Measurements from ENCODE around the gene CCDC50. TPM values are rescaled to one million over a fixed set of nuclear protein-coding genes. Genes with fewer than 3 reads are reported as not detected.

Gene CCDC50
- total and polyA plus RNA-seq, 8 donors: 17.6 to 226 (median 67.9) TPM

GRCh38 chr3:191353022-191353777 lies 24.0 kb downstream of the CCDC50 start:
- no peak for DNase-seq
- Histone ChIP-seq H3K36me3 (peaks cover 6 to 7% (median 7%) of the 10 kb centered on the region in 4 donors), H3K27ac (peak overlapping the region in 2 of 5 donors; percentile 6 to 47), H3K9me3 (no peaks in the 10 kb centered on the region), H3K27me3 (no peaks in the 10 kb centered on the region), H3K4me3 (no peak overlapping the region), H3K4me1 (peaks cover 22 to 81% (median 50%) of the 10 kb centered on the region in 4 donors)
- 64 to 70% (median 66%) methylated on average over 7 of the region's 7 CpGs for WGBS, 5 donors
- no peak for TF ChIP-seq CTCF (IDR thresholded peaks at IDR 0.05)
- TF ChIP-seq EP300 (IDR thresholded peaks at IDR 0.05): no peak
- no peak for TF ChIP-seq POLR2A (IDR thresholded peaks at IDR 0.05)
- no peak for TF ChIP-seq POLR2AphosphoS5 (IDR thresholded peaks at IDR 0.05)
- intact Hi-C loops (cut with DNase I; ENCODE audit: low total_unique reads): no loop called here

- WGBS, 5 donors: 78 to 92% (median 87%) methylated on average over 4 of the region's 4 CpGs
- DNase-seq: no peak
- no peaks in the 10 kb centered on the region for H3K9me3 ChIP-seq
- TF ChIP-seq CTCF (IDR thresholded peaks at IDR 0.05): no peak
- TF ChIP-seq POLR2A (IDR thresholded peaks at IDR 0.05): no peak
- no peak for TF ChIP-seq EP300 (IDR thresholded peaks at IDR 0.05)
- no peak for TF ChIP-seq POLR2AphosphoS5 (IDR thresholded peaks at IDR 0.05)
- H3K36me3 ChIP-seq: peaks cover 7 to 29% (median 27%) of the 10 kb centered on the region in 4 donors
- H3K4me3 ChIP-seq: no peak overlapping the region
- H3K4me1 ChIP-seq: peaks cover 13 to 65% (median 44%) of the 10 kb centered on the region in 4 donors
- no peaks in the 10 kb centered on the region for H3K27me3 ChIP-seq
- intact Hi-C loops (cut with DNase I; ENCODE audit: low total_unique reads): no loop called here
- H3K27ac ChIP-seq: no peak overlapping the region
Measured at GRCh38 chr3:191355406-191355805, 26.2 kb downstream of the CCDC50 start.

GRCh38 chr3:191356631-191357439 lies 27.6 kb downstream of the CCDC50 start:
- Histone ChIP-seq H3K27me3 (no peaks in the 10 kb centered on the region), H3K9me3 (no peaks in the 10 kb centered on the region), H3K27ac (peak overlapping the region in 4 of 5 donors; percentile 19 to 63 (median 43)), H3K4me3 (no peak overlapping the region), H3K4me1 (peaks cover 13 to 51% (median 32%) of the 10 kb centered on the region in 4 donors), H3K36me3 (peaks cover 17 to 44% (median 42%) of the 10 kb centered on the region in 4 donors)
- TF ChIP-seq EP300 (IDR thresholded peaks at IDR 0.05) (no peak), POLR2AphosphoS5 (IDR thresholded peaks at IDR 0.05) (peak in 1 of 3 donors; percentile 20)
- WGBS, 5 donors: 47 to 58% (median 52%) methylated on average over 5 of the region's 5 CpGs
- peak; percentile 31 to 46 for DNase-seq
- intact Hi-C loops (cut with DNase I; ENCODE audit: low total_unique reads): no loop called here

- peaks cover 10 to 40% (median 26%) of the 10 kb centered on the region in 4 donors for H3K4me1 ChIP-seq
- intact Hi-C loops (cut with DNase I; ENCODE audit: low total_unique reads): no loop called here
- DNase-seq: no peak
- WGBS, 5 donors: 88 to 94% (median 91%) methylated on average over 6 of the region's 6 CpGs
- H3K36me3 ChIP-seq: peaks cover 22 to 54% (median 52%) of the 10 kb centered on the region in 4 donors
- no peaks in the 10 kb centered on the region for H3K27me3 ChIP-seq
- no peak overlapping the region for H3K27ac ChIP-seq
- no peak for TF ChIP-seq POLR2A (IDR thresholded peaks at IDR 0.05)
- no peak for TF ChIP-seq CTCF (IDR thresholded peaks at IDR 0.05)
- TF ChIP-seq EP300 (IDR thresholded peaks at IDR 0.05): no peak
- no peak for TF ChIP-seq POLR2AphosphoS5 (IDR thresholded peaks at IDR 0.05)
- H3K9me3 ChIP-seq: no peaks in the 10 kb centered on the region
- H3K4me3 ChIP-seq: no peak overlapping the region
Measured at GRCh38 chr3:191357909-191358308, 28.7 kb downstream of the CCDC50 start.

Data from stomach (tissue), 9 donors.